OCI-LY3 (cell line): ENCODE results near the gene NOP56.

Experiments
- CTCF ChIP-seq: fragments of 200-600, 300-600 bp; sonication (generic); IDR thresholded peaks from 2 replicates; pipeline ENCODE4 v1.5.1; 2014; ENCODE audit warnings: antibody characterized with exemption, low read length, low read depth
- EZH2phosphoT487 ChIP-seq: fragments of 200-600 bp; shearing (Covaris generic); IDR thresholded peaks from 2 replicates; pipeline ENCODE4 v1.6.1; 2018; ENCODE audit warnings: antibody characterized with exemption, mixed run types, low read depth

GRCh38 chr20:2690718-2691117, 38.3 kb downstream of the NOP56 start:
- TF ChIP-seq CTCF (no peak), EZH2phosphoT487 (no peak)
